HG03175 (cell line): ENCODE results near the gene CDKAL1.

ENCODE experiments used
- ATAC-seq: cut with Tn5 transposase; IDR thresholded peaks from one replicate; pipeline ENCODE4 v1.9.1; 2021; ENCODE audit warnings: mild to moderate bottlenecking, moderate library complexity; ENCODE audit not compliant: unreplicated experiment

CDKAL1 gene

DNA sequence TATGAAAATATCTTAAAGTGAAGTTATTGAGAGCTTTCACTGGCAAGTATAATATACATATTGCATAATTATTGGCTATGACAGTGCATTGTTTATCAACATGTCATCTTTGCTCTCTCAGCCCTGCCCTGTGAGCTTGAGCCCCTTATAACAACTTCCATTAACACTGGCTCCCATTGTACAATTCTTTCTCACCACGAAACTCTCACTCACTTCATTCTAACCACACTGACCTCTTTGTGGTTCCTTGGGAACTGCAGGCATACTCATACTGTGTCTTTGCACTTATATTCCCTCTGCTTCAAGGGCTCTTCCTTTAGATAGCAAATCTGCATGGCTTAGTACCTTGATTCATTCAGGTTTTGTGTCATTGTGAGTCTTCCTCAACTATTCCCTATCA, 411.8 kb downstream of the CDKAL1 start:
- peak; percentile 84 for ATAC-seq

DNA sequence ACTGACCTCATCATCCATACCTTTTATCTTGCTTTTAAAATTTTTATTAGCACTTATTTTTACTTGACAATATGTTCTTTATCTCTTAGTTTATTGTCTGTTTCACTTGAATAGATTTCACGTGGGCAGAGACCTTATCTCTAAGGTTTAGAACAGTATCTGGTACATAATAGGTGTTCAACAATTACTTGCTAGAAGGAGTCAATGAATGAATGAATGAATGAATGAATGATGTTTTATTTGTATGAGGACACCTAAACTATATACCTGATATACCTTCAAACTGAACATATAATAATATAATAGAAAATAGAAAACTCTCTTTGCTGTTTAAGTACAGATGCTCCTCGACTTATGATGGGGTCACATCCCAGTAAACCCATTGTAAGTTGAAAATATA, 412.6 kb downstream of the CDKAL1 start:
- no peak for ATAC-seq

DNA sequence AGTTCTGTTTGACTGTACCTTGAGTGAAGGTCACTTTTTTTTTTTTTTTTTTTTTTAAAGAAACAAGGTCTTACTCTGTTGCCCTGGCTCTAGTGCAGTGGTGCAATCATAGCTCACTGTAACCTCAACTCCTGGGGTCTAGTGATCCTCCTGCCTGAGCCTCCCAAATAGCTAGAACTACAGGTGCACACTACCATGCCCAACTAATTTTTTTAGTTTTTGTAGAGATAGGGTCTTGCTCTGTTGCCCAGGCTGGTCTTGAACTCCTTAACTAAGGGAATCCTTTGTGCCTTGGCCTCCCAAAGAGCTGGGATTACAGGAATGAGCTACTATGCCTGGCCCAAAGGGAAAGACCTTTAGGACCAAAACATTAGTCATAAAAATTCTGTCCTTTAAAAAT, 413.7 kb downstream of the CDKAL1 start:
- ATAC-seq, result no peak

DNA sequence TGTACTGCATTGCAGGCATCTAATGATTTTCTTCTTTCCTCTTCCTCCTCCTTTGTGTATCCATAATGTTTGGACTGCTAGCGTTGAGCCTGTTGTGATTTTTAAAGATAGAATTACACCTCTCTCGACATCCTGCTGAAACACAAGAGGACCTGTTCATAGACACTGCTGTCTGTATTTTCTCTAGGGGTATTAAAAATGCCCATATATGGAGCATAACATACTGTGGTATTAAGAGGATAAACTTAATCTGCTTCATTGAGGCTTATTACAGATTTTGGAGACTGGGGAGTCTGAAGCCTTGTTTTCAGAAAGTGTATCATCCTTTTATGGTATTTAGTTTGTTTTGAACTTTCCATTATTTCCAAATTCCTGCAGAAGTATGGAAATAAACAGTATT, 414.3 kb downstream of the CDKAL1 start:
- no peak for ATAC-seq

DNA sequence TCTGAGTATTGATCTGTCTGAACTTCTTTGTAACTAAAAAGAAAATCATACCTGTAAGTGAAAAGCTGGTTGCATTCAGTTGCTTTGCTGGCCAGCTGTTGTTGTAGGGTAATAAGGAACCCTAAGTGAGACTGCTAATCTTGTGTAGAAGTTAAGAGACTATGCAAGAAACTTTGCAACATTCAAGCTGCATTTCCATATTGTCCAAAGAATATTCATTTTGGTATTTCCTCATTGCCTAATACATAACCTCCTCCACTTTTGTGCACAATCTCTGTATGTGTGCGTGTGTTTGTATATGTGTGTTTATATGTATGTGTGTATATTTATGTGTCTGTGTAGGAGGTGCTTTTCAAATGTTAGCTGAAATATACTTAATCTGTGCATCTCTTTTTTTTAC, 414.9 kb downstream of the CDKAL1 start:
- ATAC-seq, result no peak

DNA sequence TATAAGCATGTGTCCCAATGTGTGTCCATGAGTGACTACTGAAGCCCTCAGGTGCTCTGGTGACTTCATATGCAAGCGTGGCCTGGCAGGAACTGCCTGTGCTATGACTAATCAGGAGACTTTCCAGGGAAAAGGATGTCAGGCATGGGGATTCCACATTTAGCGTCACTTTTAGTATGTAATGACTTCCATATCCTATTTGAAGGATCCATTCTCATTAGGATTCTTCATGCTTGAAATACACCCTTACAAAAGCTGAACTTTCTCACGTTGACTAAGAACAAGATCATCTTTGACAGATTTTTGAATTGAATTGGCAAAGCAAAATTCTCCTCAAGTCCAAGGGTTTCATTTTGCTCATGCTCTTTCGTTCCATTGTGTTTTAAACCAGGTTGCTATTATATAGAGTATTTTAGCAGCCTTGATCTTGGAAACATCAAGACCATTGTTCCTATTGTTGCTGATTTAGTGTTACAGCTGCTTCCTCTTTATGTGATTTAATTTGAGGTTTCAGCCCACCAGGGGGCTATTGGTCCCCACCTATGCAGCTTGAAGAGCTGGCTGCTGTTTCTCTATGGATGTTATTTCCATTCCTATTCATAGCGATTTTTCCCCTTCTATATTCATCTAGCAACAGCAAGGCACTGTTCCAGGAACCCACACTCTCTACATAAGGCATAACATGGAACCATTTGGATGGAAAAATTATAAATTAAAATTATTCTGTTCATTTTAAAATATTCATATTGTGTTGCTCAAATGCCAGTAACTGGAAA, 418.6 kb downstream of the CDKAL1 start:
- ATAC-seq, result no peak

DNA sequence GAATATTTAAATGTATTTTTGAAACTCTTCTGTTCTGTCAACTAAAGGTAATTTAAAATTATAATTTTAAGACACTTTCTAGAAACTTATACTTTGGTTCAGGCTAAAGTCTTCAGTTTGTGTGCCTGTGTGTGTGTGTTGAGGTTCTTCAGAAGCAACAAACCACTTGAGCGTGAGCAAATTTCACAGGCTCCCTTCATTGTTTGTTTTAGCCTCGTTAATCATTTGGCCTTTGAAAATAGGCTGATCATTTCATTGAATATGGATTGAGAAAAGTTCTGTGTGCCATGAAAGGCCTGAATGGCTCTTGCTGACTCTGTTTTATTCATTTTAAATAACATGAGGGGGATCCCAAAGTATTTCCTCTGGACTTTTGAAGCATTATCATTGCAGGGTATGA, 420.1 kb downstream of the CDKAL1 start:
- ATAC-seq, result no peak

DNA sequence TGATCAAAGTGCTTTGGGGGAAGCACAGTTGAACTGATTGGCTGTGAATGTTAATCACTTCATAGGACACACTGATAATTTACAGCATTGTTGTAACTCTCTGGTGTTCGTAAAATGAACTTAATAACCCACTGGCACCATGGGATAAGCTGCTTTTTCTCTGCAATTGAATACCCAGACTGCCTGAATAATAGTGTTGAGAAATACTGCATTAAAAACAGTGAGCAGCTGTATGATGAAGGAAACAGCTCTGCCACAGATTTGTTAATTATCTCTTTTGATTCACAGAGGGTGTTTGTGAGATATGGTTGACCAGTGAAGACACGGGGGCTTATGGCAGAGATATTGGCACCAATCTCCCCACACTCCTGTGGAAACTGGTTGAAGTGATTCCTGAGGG, 420.9 kb downstream of the CDKAL1 start:
- no peak for ATAC-seq

DNA sequence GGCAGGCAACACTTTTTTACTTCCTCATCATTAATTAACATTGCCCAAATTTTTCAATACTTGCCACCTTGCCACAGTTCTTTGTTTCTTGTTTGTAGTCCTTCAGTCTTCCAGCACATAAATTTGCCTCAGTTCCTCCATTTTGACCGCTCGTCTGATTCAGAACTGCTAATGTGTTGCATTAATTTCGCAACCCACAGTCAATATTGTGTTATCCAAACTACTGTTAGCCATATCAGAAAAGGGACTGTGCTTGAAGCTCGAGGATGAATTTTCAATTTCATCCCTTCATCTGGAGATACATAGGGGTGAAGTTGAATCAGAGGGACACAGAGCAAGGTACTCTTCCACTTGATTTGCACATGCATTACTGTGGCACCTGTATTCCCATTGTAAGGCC, 421.5 kb downstream of the CDKAL1 start:
- no peak for ATAC-seq

DNA sequence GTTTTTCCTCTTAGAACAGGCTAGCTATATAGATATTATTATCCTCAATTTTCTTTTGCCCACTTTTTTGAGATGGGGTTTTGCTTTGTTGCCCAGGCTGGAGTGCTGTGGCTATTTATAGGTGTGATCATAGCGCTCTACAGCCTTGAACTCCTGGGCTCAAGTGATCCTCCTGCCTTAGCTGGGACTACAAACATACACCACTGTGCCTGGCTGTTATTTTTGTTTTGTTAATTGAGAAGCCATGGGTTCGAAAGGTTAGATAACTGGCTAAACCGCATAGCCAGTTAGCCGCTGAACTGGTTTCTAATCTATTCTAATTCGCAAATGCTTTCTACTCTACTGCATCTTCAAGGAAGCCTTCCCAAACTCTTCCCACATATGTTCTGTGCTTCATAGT, 425.8 kb downstream of the CDKAL1 start:
- no peak for ATAC-seq

DNA sequence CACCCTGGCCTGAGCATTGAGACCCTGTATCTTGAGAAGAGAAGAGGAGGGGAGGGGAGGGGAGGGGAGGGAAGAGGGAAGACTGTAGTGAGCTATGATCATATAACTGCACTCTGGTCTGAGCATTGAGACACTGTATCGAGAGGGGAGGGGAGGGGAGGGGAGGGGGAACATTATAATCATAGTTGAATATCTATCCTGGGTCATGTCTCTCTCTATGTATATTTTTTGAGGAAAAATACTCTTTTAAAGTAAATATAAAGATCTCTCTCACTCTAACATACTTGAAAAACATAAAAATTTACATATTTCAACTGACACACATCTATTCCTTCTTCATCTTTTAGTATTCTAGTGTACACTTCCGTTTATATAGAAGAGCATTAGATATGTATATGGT, 431.0 kb downstream of the CDKAL1 start:
- no peak for ATAC-seq

DNA sequence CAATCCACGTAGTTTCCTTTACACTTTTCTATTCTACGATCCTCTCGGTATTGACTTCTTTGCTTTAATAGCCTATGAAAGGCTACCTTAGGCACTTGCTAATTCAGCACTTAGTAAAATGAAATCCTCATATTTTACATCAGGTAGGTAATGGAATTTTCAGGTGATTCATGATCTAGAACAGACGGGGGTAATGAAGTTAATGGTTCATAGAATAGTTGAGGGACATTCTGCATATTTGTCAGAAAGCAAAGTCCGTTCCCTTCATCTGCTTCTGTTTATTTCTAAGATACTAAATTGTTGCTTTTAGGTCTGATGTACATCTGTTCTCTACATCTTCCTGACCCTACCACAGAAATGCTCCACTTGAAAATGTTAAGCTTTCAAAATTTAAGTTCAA, 431.7 kb downstream of the CDKAL1 start:
- no peak for ATAC-seq

DNA sequence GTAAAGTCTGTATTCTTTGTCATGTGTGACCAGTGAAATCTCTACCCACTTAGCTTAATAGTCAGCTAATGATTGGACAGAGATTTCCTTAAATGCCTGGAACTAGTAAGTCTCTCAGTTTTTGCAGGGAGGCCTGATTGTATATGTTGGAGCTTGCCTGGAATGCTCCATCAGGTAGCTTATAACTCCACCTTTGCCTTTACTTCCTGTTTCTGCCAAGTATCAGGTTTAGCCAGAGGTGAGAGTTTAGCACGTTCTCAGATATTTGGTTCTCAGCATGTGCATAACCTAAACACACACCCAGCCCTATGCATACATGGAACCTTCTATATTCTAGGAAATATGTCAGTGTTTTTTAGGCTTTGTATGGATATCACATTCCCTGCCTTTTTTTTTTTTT, 435.3 kb downstream of the CDKAL1 start:
- no peak for ATAC-seq

DNA sequence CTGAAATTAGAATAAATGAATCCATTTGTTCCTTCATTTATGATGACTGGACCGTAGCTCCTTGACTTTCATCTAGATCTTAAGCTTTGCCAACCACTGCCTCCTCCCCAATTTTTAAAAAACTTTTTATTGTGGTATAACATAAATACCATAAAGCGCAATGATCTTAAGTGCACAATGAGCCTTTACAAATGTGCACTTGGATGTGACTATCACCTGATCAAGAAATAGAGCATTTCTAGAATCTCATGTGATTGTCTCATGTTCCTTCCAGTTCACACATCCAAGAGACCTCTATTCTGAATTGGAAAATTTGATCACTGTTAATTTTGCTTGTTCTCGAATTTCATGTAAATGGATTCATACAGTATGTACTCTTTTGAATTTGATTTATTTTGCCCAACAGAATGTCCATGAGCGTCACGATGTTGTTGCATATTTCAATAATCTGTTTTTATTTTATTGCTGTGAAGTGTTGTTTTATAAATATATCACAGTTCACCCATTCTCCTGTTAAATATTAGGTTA, 442.2 kb downstream of the CDKAL1 start:
- ATAC-seq, result no peak

DNA sequence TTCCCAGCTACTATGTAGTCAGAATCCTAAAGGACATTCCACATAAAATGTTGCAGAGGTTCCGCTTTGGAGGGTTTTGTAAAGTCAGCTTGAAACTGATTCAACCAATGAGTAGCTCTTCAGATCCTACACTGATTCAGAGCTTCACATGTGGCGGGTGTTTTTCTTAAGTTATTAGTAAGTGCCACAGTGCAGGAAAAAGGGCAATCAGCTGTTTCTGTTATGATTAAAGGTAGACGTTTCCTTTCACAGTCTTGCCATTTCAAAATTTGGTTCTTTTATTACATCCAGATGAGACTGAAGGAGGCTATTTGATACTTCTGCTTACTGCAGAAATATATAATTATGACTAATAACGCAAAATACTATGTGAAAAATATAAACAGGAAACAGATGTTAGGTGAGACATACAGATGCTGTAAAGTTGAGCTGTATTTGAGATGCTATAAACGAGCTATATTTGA, 443.9 kb downstream of the CDKAL1 start:
- ATAC-seq, result peak; percentile 88

DNA sequence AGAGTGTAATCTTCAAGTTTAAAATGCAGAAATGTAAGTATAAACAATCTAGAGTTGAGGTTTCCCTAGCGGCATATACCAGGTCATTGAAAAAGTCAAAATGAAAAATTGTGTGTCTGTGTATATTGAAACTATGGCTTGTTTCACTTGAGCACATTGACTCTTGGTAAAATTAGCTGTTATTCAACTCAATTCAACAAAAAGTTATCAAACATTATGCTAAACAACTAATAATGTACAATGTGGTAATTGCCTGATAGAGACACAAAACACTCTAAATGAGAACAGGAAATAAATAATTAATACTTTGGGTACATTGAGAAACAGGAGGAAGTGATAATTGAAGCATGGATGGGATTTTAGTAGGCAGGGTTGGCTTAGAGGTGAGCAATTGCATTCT, 444.8 kb downstream of the CDKAL1 start:
- no peak for ATAC-seq

DNA sequence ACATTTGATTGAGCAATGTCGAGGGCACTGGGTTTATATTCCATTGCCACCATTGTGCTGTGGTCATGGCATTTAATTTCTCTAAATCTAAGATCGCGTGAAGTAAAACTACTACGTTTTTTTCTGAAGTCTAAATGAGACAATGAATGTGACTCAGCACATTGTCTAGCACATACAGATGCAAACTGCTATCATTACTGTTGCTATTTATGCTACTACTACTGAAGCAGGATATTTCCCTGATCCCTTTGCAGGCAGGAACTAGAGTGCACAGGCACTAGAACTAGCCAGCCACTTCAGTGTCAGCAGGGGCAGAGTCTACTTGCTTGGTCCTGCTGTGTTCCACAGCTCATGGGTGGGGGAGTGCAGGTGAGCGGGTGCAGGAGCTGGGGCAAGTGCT, 449.7 kb downstream of the CDKAL1 start:
- no peak for ATAC-seq

DNA sequence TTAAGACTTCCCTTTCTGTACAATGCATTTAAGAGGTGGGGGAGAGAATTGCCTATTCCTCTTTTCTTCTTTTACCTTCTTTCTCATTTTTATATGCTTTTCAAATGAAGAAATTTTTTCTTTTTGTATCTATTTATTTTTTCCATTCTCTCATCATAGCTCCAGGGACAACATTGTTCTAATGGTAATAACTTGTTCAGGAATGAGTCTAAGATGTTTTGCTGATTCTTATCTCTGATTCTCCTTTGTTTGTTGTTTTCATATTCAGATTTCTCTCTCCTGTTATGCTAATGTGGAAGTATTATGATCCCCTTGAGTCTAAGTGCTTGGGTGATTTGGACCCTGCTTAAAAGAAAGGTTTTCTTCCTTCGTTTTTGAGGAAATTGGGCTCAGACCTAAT, 451.6 kb downstream of the CDKAL1 start:
- ATAC-seq, result no peak

DNA sequence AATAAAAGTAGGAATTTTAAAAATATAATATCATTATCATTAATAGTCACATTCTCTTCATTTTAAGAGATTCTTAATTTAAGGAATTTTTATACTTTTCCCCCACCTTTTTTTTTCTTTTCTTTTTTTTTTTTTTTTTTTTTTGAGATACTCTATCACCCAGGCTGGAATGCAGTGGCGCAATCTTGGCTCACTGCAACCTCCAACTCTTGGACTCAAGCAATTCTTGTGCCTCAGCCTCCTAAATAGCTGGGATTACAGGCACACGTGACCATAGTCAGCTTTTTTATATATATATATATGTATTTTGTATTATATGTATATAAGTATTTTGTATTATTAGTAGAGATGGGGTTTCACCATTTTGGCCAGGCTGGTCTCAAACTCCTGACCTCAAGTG, 457.7 kb downstream of the CDKAL1 start:
- ATAC-seq, result no peak

DNA sequence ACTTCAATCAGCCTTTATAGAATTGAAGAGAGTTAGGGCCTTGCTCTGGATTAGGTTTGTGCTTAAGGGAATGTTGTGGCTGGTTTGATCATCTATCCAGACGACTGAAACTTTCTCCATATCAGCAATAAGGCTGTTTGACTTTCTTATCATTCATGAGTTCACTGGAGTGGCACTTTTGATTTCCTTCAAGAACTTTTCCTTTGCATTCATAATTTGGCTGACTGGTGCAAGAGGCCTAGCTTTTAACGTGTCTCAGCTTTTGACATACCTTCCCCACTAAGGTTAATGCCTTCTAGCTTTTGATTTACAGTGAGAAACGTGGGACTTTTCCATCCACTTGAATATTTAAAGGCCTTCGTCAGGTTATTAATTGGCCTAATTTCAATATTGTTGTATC, 461.8 kb downstream of the CDKAL1 start:
- no peak for ATAC-seq

DNA sequence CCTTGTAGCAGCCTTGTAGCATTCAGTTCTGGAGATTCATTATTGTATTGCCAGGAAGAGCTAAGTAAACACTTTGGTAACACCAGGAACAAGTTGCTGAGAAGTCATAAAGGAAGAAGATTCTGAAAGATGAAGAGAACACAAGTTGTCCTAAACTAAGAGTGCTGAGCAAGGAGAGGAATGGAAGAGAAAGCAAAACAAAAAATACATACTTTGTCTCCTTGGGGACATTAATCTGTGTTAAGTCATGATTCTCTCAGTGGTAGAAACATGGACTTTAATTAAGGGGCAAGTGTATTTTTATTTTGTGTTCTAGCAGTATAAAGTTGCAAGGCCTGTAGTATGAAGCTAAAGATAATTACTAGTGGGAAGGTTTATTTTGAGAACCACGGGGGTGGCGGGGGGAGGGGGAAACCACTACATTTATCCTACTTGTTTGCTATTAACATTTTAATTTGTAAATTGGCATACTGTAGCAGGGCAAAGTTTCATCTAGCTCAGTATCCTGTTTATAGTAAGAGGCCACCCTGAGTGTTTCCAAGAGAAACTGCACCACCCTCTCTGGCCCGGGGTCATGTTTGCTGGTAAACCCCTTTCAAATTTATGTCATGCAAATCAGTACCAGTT, 463.0 kb downstream of the CDKAL1 start:
- peak; percentile 50 for ATAC-seq

DNA sequence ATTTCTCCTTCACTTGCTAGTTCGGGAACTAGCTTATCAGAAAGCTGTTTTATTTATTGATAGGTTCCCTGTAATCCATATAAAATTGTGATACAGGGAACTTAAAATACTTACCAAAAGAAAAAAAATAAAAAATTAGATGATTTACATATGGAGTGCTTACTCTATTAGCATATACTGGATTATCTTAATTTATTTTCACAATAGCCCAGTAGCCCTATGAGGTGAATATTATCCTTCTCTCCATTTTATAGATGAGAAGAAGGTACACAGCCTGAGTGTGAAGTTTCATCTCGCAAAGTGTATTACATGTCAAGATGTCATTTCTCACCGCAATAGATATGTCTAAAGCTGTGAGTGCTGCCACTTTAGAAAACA, 463.5 kb downstream of the CDKAL1 start:
- ATAC-seq, result no peak
